AG08395 (cell line): ENCODE data around the gene CLCN3.
"Not testable (repeated sequence)": the region's sequence is repeated elsewhere in the genome, so short reads cannot be mapped to it uniquely, and the experiment has no call there.

Experiments used
- DNase-seq: peaks from one replicate; pipeline ENCODE4 v3.0.0; 2012; ENCODE audit warnings: mixed read lengths, low spot score

Gene CLCN3

GRCh38 chr4:169618286-169618685 is 2.1 kb upstream of the CLCN3 start:
- peak; percentile 21 for DNase-seq

- no peak for DNase-seq
Measured at GRCh38 chr4:169618986-169619385, 1.4 kb upstream of the CLCN3 start.

DNA sequence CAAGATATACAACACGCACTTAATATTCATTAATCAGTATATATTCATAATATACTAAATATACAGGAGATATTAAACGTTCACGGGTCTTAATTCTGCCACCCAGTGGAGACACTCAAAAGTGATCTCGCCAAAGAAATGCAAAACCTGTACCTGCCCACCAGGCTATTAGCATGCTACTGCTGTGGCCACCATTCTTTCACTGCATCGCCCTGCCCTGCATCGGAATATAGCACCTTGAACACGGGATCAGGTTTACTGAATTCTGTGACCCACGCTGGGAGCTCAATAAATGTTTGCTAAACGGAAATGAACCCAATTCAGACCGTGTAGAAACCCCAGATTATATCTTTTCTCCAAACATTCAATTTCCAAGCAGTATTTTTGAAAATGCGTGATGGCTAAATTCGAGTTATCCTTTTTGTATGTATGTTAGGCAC is 840 bp upstream of the CLCN3 start:
- peak; percentile 17 for DNase-seq

GRCh38 chr4:169620880-169621248 is 486 bp downstream of the CLCN3 start:
- no peak for DNase-seq

DNA sequence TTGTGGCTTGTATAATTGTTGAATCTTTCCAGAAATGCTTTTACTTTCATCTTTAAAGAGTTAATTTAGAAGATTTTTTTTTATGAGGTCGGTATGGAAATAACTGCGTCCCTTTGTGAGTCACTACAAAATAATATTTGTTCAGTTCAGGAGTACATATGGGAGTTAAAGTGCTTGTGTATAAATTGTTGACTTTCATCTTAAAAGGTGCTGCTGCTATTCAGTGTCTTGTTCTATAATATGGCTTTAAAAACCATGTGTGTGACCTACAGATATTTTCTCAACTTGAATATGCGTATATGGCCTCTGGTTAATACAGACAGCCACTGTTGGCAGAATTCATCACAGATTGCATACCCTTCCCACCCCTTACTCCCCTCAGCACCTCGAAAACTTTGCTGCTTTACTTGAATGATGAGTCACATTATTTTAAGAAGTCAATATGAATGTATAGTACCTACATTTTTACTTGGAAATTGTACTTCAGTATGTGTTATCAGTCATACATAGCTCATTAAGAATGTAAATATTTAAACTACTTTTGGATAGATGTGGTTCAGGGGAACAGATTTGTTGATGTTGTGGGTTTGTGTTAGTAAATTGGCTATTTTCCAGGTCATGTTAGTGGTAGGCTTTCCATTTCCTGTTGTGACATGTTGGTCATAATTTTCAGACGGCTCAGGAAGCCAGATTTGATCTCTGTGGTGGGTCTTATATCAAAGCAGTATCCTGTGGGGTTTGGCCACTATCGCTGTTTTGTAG is 1.5 kb downstream of the CLCN3 start:
- peak; percentile 17 for DNase-seq

- no peak for DNase-seq
Measured at GRCh38 chr4:169622566-169622965, 2.2 kb downstream of the CLCN3 start.

- DNase-seq: not testable (repeated sequence)
Measured at GRCh38 chr4:169624012-169624411, 3.6 kb downstream of the CLCN3 start.

GRCh38 chr4:169625886-169626285 is 5.5 kb downstream of the CLCN3 start:
- no peak for DNase-seq

DNA sequence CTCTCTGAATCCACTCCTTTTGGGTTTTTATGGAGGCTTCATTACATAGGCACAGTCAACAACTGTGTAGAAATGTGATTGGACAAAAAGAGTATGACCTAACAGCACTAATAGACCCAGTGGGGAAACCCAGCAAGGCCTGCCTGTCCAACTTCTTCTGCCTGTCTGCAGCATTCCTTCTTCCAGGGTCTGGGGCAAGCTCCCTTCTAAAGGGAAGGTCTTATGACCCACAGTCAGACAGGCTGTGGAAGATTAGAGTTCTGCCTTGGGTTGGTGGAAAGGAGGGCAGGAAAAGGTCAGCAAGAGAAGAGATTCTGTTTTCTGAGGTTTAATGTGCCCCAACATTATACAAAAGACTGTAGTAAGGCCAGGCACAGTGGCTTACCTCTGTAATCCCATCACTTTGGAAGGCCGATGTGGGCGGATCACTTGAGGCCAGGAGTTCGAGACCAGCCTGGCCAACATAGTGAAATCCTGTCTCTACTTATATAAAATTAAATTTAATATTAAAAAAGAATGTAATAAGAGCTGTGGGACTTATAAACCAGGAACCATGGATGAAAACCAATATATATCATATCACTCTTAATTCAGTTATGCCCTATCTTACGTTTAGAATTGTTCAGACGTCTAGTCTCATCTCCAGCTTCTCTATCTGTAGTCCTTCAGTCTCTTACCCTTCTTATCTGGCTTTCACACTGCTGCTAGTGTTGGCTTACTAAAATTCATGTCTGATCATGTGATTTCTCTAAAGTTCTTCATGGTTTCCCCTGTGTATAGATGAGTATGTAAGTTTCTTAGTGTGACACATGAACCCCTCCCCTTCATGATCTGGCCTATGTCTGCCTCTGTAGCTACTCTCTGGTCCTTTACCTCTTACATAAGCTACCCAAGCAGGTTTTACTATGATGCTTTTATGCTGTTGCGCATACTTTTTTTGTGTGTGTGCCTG is 6.2 kb downstream of the CLCN3 start:
- DNase-seq: no peak

DNA sequence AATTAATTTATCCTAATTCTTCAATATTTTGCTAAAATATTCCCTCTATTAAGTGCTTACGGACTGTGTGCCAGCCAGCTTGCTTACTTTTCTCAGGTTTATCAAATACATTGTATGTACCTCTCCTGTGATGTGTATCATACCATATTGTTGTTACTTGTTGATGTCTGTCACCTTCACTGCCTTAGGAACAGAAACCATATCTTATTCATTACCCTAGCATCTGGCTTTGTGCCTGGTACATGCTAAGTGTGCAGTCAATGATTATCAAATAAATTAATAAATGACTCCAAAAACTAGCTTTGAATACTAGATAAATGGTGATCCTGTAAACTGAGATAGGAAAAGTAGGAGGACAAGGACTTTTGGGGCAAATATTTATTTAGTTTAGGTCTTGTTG is 6.9 kb downstream of the CLCN3 start:
- no peak for DNase-seq

- DNase-seq: no peak
Measured at GRCh38 chr4:169628579-169628978, 8.2 kb downstream of the CLCN3 start.

DNA sequence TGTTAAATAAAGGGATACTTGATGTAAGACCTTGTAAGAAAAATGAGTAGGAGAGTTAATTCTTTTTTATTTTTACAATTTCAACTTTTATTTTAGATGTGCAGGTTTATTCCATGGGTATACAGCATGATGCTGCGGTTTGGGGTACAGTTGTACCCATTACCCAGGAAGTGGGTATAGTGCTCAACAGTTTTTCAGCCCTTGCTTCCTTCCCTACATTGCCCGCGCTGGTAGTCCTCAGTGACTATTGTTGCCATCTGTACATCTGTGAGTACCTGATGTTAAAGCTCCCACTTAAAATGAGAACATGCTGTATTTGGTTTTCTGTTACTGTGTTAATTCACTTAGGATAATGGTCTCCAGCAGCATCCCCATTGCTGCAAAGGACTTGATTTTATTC is 9.7 kb downstream of the CLCN3 start:
- DNase-seq: no peak

DNA sequence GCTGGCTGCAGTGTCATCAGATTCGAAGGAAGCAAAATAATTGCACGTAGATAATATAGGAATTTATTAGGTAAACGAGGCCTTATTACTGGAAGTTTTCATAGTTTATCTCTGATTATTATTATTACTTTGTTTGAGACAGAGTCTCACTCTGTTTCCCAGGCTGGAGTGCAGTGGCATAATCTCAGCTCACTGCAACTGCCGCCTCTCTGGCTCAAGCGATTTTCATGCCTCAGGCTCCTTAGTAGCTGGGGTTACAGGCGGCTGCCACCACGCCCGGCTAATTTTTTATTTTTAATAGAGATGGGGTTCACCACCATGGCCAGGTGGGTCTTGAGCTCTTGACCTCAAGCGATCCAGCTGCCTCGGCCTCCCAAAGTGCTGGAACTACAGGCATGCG is 12.5 kb downstream of the CLCN3 start:
- DNase-seq: no peak

DNA sequence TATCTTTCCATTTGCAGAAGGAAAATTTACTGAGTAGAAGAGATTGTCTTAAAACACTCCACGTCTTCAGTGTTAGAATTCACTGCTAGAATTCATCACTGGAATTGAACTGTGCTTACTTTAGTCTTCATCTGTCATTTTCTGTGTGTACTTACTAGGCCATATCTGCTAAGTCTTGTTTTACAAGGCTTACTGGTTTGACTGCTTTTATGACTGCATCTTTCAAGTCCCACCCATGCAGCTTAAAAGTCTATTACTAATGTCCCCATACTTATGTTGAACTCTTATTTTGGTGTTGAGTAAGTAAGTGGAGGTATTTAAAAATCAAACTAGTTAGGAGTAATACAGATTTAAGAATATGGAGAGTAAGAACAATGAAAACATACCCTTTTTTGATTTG is 14.6 kb downstream of the CLCN3 start:
- DNase-seq: no peak

- DNase-seq: peak; percentile 59
Measured at GRCh38 chr4:169640261-169640870, 20.0 kb downstream of the CLCN3 start.

DNA sequence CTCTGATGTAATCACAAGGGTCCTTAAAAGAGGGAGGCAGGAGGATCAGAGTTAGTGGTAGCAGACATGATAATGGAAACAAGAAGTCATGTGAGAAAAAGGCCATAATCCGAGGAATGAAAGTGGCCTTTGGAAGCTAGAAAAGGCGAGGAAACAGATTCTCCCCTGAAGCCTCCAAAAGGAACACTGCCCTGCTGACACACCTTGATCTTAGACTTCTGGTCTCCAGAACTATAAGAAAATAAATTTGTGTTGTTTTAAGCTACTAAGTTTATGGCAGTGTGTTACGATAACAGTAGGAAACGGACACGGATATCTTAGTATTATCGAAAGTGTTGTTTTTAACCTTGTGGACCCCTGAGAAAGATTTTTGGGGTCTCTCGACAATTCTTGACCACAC is 24.4 kb downstream of the CLCN3 start:
- DNase-seq: no peak

DNA sequence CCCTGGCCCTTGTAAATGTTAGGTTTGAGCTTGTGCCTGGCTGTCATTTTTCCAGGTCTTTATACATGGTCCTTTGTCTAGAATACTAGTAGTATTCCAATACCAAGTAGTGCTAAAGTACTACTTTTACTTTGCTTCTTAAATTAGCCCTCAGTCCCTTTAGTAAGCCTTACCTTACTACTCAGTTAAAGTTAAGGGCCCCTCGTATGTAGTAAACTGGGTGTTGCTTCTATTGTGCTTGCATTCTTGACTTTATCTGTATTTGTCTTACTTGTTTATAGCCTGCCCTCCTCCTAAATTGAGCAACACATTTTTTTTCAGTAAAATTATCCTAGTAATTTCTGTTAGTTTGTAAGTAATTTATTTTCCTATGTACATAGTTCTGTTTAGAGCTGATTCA is 25.2 kb downstream of the CLCN3 start:
- no peak for DNase-seq

DNA sequence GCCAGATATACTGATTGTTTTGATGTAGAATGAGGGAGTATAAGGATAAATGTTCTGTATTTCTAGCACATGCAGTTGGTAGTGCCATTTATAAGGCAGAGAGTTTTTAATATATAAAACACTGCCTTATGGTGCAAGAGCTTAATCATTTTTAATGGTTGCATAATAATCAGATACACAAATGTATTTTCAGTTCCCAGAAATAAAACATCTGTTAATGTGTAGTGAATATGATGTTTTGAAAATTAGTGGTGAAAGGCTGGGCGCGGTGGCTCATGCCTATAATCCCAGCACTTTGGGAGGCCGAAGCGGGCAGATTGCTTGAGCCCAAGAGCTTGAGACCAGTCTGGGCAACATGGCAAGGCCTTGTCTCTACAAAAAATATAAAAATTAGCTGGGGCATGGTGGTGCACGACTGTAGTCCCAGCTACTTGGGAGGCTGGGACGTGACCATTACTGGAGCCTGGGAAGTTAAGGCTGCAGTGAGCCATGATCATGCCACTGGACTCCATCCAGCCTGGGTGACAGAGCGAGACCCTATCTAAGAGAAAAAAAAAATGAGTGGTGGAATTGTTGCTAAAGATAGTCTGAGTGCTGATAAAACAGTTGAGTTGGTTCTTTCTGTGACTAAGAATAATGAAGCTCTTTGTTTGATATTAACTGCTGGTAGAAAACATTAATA is 29.3 kb downstream of the CLCN3 start:
- no peak for DNase-seq

DNA sequence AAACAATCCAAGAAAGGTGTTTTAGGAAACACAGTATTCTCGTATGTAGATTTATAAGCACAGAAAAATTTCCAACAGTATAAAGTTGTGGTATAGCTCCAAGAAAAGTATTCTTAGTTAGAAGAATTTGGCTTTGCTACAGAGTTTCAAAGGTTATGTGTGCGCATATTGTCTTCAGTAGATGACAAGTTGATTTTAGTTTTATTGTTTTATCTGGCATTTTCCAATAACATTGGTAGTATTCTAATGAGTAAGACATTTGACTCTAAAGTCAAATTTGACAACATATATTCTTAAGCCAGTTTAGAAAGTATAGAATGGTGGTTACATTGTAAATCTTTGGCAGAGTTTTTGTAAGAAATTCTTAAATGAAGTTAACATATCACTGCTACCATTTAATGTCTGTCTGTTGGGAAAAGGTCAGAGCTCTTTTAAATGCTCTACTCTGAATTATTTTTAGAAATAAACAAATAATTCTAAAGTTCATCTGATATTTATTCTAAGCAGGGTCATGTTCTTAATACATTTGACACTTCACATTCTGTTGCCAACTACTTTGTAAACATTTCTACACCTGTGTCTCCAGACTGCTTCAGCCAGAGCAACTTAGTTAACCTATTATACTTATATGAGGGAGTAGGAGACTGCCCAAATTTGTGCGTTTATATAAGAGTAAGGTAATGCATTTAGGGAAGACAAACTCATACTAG is 30.0 kb downstream of the CLCN3 start:
- no peak for DNase-seq

DNA sequence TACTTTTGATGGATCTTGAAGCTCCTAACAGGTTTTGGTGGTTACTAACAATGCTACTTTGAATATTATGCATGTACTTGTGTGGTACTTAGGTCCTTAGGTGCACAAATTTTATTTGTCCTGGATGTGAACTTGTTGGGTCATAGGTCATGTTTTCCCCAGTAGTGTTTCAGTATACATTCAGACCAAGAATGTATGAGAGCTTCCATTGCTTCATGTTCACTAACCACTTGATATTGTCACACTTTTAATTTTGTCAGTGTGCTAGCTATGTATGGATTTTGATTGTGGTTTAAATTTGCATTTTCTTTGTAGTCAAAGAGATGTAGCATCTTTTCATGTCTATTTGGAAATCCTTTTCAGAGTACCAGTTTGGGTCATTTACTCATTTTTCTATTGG is 32.2 kb downstream of the CLCN3 start:
- no peak for DNase-seq

- no peak for DNase-seq
Measured at GRCh38 chr4:169655401-169655800, 35.0 kb downstream of the CLCN3 start.
